Measurements from ENCODE around the gene TMEM43. TPM values are rescaled to one million over a fixed set of nuclear protein-coding genes. Genes with fewer than 3 reads are reported as not detected.

TMEM43 gene
- polyA plus RNA-seq, 3 donors: 55.4 to 69.7 (median 66.7) TPM

- H3K9me3 Mint-ChIP-seq: no peaks in the 10 kb centered on the region
- peaks cover 21% of the 10 kb centered on the region for H3K4me1 Mint-ChIP-seq
- H3K36me3 ChIP-seq (replicated peaks in 1 of 2; ENCODE audit: control insufficient read depth in 1 of 2, insufficient read depth in 2 of 2, low read length in 2 of 2): peaks cover 56% of the 10 kb centered on the region in 2 donors
- H2AFZ ChIP-seq (ENCODE audit: insufficient read depth, low read depth, low read length, poor library complexity, severe bottlenecking): no peak overlapping the region
- H3K4me1 ChIP-seq (ENCODE audit: control insufficient read depth in 1 of 2, insufficient read depth in 2 of 2, low read length in 2 of 2): peaks cover 3 to 5% of the 10 kb centered on the region in 2 donors
- no peak overlapping the region for H3K9ac ChIP-seq (ENCODE audit: insufficient read depth, low read length, poor library complexity, severe bottlenecking)
- peaks cover 8% of the 10 kb centered on the region for H4K20me1 ChIP-seq (ENCODE audit: insufficient read depth, low read length)
- H3K27me3 ChIP-seq (ENCODE audit: control insufficient read depth in 2 of 2, insufficient read depth in 2 of 2, low read length in 2 of 2): no peaks in the 10 kb centered on the region
- H3K9me3 ChIP-seq (replicated peaks in 1 of 2; ENCODE audit: control insufficient read depth in 1 of 2, insufficient read depth in 1 of 2, low read length in 2 of 2): no peaks in the 10 kb centered on the region
- intact Hi-C loops (cut with micrococcal nuclease): no loop called here
- no peak overlapping the region for H3K4me2 ChIP-seq (replicated peaks; ENCODE audit: extremely low read depth, low read length, poor library complexity, severe bottlenecking)
- peaks cover 20% of the 10 kb centered on the region for H3K79me2 ChIP-seq (ENCODE audit: insufficient read depth, low read length)
- H3K27ac ChIP-seq (ENCODE audit: low read depth in 1 of 2, low read length in 2 of 2): no peak overlapping the region
- peaks cover 54% of the 10 kb centered on the region in 2 donors for H3K36me3 Mint-ChIP-seq
- WGBS (ENCODE audit: insufficient coverage): 100% methylated on average over 3 of the region's 5 CpGs
- peak overlapping the region in 1 of 7 donors; percentile 48 for H3K27ac Mint-ChIP-seq
- TF ChIP-seq, protein P1, sequence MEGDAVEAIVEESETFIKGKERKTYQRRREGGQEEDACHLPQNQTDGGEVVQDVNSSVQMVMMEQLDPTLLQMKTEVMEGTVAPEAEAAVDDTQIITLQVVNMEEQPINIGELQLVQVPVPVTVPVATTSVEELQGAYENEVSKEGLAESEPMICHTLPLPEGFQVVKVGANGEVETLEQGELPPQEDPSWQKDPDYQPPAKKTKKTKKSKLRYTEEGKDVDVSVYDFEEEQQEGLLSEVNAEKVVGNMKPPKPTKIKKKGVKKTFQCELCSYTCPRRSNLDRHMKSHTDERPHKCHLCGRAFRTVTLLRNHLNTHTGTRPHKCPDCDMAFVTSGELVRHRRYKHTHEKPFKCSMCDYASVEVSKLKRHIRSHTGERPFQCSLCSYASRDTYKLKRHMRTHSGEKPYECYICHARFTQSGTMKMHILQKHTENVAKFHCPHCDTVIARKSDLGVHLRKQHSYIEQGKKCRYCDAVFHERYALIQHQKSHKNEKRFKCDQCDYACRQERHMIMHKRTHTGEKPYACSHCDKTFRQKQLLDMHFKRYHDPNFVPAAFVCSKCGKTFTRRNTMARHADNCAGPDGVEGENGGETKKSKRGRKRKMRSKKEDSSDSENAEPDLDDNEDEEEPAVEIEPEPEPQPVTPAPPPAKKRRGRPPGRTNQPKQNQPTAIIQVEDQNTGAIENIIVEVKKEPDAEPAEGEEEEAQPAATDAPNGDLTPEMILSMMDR (IDR thresholded peaks at IDR 0.05): no peak
- H3K4me3 Mint-ChIP-seq: no peak overlapping the region
- H3K4me3 ChIP-seq (replicated peaks in 1 of 3; ENCODE audit: low read depth in 2 of 3, low read length in 3 of 3): no peak overlapping the region
- peaks cover 0 to 2% (median 0%) of the 10 kb centered on the region in 3 donors for H3K27me3 Mint-ChIP-seq (ENCODE audit: low read depth in 3 of 3)
- DNase-seq: no peak
Measured at GRCh38 chr3:14172496-14172895, 47.6 kb downstream of the TMEM43 start.

DNA sequence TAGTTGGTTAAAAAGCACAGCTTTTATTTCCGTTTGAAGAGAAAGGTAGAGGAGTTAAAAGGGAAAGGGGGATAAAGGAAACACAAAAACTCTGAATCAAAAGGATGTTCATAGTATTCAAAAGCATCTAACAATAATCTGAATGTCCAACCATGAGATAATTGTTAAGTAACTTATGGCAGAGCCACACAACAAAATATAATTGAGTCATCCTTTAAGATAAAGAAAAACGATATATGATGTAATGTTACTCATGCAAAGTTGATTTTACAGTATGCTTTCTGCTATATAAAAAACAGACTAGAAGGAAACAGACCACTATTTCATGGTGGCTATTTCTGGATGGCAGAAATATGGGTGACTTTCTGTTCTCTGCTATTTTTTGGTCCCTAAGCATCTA is 49.6 kb downstream of the TMEM43 start:
- DNase-seq: no peak
- Histone ChIP-seq H3K4me3 (replicated peaks in 1 of 3; ENCODE audit: low read depth in 2 of 3, low read length in 3 of 3) (no peak overlapping the region), H3K4me1 (ENCODE audit: control insufficient read depth in 1 of 2, insufficient read depth in 2 of 2, low read length in 2 of 2) (peaks cover 14 to 19% of the 10 kb centered on the region in 2 donors), H3K9ac (ENCODE audit: insufficient read depth, low read length, poor library complexity, severe bottlenecking) (no peak overlapping the region), H3K4me2 (replicated peaks; ENCODE audit: extremely low read depth, low read length, poor library complexity, severe bottlenecking) (no peak overlapping the region), H3K27ac (ENCODE audit: low read depth in 1 of 2, low read length in 2 of 2) (no peak overlapping the region), H3K36me3 (replicated peaks in 1 of 2; ENCODE audit: control insufficient read depth in 1 of 2, insufficient read depth in 2 of 2, low read length in 2 of 2) (peaks cover 36% of the 10 kb centered on the region in 2 donors), H2AFZ (ENCODE audit: insufficient read depth, low read depth, low read length, poor library complexity, severe bottlenecking) (no peak overlapping the region), H4K20me1 (ENCODE audit: insufficient read depth, low read length) (peaks cover 8% of the 10 kb centered on the region), H3K79me2 (ENCODE audit: insufficient read depth, low read length) (peaks cover 32% of the 10 kb centered on the region), H3K9me3 (replicated peaks in 1 of 2; ENCODE audit: control insufficient read depth in 1 of 2, insufficient read depth in 1 of 2, low read length in 2 of 2) (no peaks in the 10 kb centered on the region), H3K27me3 (ENCODE audit: control insufficient read depth in 2 of 2, insufficient read depth in 2 of 2, low read length in 2 of 2) (no peaks in the 10 kb centered on the region)
- no CpG with 5 or more reads among the region's 2 CpGs for WGBS (ENCODE audit: insufficient coverage)
- no peak overlapping the region for H3K27ac Mint-ChIP-seq
- H3K27me3 Mint-ChIP-seq (ENCODE audit: low read depth in 3 of 3): peaks cover 0 to 5% (median 0%) of the 10 kb centered on the region in 3 donors
- peaks cover 32% of the 10 kb centered on the region for H3K4me1 Mint-ChIP-seq
- peaks cover 0 to 3% (median 0%) of the 10 kb centered on the region in 7 donors for H3K9me3 Mint-ChIP-seq
- TF ChIP-seq, protein P1 (IDR thresholded peaks at IDR 0.05): no peak
- peaks cover 34 to 36% of the 10 kb centered on the region in 2 donors for H3K36me3 Mint-ChIP-seq
- intact Hi-C loops (cut with micrococcal nuclease): no loop called here
- H3K4me3 Mint-ChIP-seq: no peak overlapping the region

Measured in CD14-positive monocyte (primary cell).